IMR-90 (cell line): ENCODE results near the gene NEO1. TPM values are rescaled to one million over a fixed set of nuclear protein-coding genes. Genes with fewer than 3 reads are reported as not detected.

ENCODE experiments used
- ATAC-seq: fragments of 200-7000 bp; cut with Tn5 transposase; 2 replicates; pipeline ENCODE4 v1.9.1; 2020; ENCODE audit warnings: low read depth, mild to moderate bottlenecking, moderate library complexity
- BruUV-seq: library from RNA; stranded (reverse); fragments of 400-500 nt; replicated peaks from 2 replicates; lab custom pipeline; 2021; lab: Mats Ljungman, UMichigan
- CTCF ChIA-PET: fragments of 300-600 bp; formaldehyde crosslinking; extraction: SDS; loops from one replicate; lab custom pipeline; 2021; ENCODE audit warnings: antibody characterized with exemption; lab: Yijun Ruan, JAX
- POLR2A ChIA-PET: fragments of 300-600 bp; sonication (Branson Sonifier 250); formaldehyde crosslinking; loops from one replicate; lab custom pipeline; 2022; ENCODE audit warnings: antibody characterized with exemption; ENCODE audit not compliant: unreplicated experiment; lab: Charles Lee
- DNase-seq: peaks from one replicate; pipeline ENCODE4 v3.0.0; 2013
- H2AFZ ChIP-seq: replicated peaks from 2 replicates; pipeline ENCODE3; 2013; ENCODE audit warnings: low read length, mild to moderate bottlenecking; ENCODE audit not compliant: poor library complexity
- H2AK5ac ChIP-seq: 2 replicates; pipeline ENCODE4 v1.6.1; 2013; ENCODE audit warnings: low read depth, low read length, inconsistent platforms
- H2AK9ac ChIP-seq: replicated peaks from 2 replicates; pipeline ENCODE3; 2013; ENCODE audit warnings: mild to moderate bottlenecking, low read depth, low read length, moderate library complexity; ENCODE audit not compliant: poor library complexity
- H2BK120ac ChIP-seq: 2 replicates; pipeline ENCODE4 v1.6.1; 2013; ENCODE audit warnings: low read depth, low read length, inconsistent platforms
- H2BK15ac ChIP-seq: 3 replicates; pipeline ENCODE4 v1.6.1; 2013; ENCODE audit warnings: low read depth, low read length, inconsistent platforms
- H2BK20ac ChIP-seq: 2 replicates; pipeline ENCODE4 v1.6.1; 2013; ENCODE audit warnings: low read depth, mild to moderate bottlenecking, inconsistent platforms, low read length, moderate library complexity
- H2BK5ac ChIP-seq: 2 replicates; pipeline ENCODE4 v1.6.1; 2013; ENCODE audit warnings: mild to moderate bottlenecking, low read depth, low read length, inconsistent platforms; ENCODE audit not compliant: poor library complexity, severe bottlenecking
- H3K14ac ChIP-seq: replicated peaks from 2 replicates; pipeline ENCODE4 v1.6.1; 2013; ENCODE audit warnings: low read depth, low read length, inconsistent platforms
- H3K18ac ChIP-seq: 2 replicates; pipeline ENCODE4 v1.6.1; 2013; ENCODE audit warnings: low read depth, low read length, control low read depth
- H3K23ac ChIP-seq: 2 replicates; pipeline ENCODE4 v1.6.1; 2013; ENCODE audit warnings: low read depth, low read length, inconsistent platforms
- H3K27ac ChIP-seq: 2 replicates; pipeline ENCODE4 v1.5.1; 2013; ENCODE audit warnings: mild to moderate bottlenecking, control low read depth, low read length; ENCODE audit not compliant: insufficient read depth
- H3K27me3 ChIP-seq: 2 replicates; pipeline ENCODE4 v1.6.1; 2013; ENCODE audit warnings: low read length; ENCODE audit not compliant: control insufficient read depth, insufficient read depth
- H3K36me3 ChIP-seq: 2 replicates; pipeline ENCODE4 v1.6.1; 2013; ENCODE audit warnings: low read length, mixed read lengths; ENCODE audit not compliant: control insufficient read depth, insufficient read depth
- H3K4ac ChIP-seq: 2 replicates; pipeline ENCODE4 v1.6.1; 2013; ENCODE audit warnings: low read depth, low read length, inconsistent platforms
- H3K4me1 ChIP-seq: 2 replicates; pipeline ENCODE4 v1.6.1; 2013; ENCODE audit warnings: low read length, mixed read lengths; ENCODE audit not compliant: control insufficient read depth, insufficient read depth
- H3K4me2 ChIP-seq: 2 replicates; pipeline ENCODE4 v1.6.1; 2013; ENCODE audit warnings: low read depth, mild to moderate bottlenecking, control low read depth, low read length, moderate library complexity
- H3K4me3 ChIP-seq: 2 replicates; pipeline ENCODE4 v1.5.1; 2013; ENCODE audit warnings: low read depth, mild to moderate bottlenecking, control low read depth, low read length, moderate library complexity; ENCODE audit not compliant: insufficient read depth
- H3K56ac ChIP-seq: 2 replicates; pipeline ENCODE4 v1.6.1; 2013; ENCODE audit warnings: low read length, inconsistent platforms; ENCODE audit not compliant: insufficient read depth; ENCODE audit errors: extremely low read depth
- H3K79me1 ChIP-seq, 2 experiments: 2 replicates each; pipeline ENCODE4 v1.6.1; 2013; ENCODE audit warnings: low read length in 2 of 2, inconsistent platforms in 1 of 2, low read depth in 1 of 2
- H3K9ac ChIP-seq: 2 replicates; pipeline ENCODE4 v1.6.1; 2013; ENCODE audit warnings: low read depth, low read length, control low read depth
- H3K9me1 ChIP-seq: 2 replicates; pipeline ENCODE4 v1.6.1; 2013; ENCODE audit warnings: low read length, inconsistent platforms; ENCODE audit not compliant: insufficient read depth
- H3K9me3 ChIP-seq: 2 replicates; pipeline ENCODE4 v1.6.1; 2013; ENCODE audit warnings: low read length; ENCODE audit not compliant: control insufficient read depth, insufficient read depth
- H4K20me1 ChIP-seq: 2 replicates; pipeline ENCODE4 v1.6.1; 2013; ENCODE audit warnings: low read length, inconsistent platforms; ENCODE audit not compliant: insufficient read depth
- H4K5ac ChIP-seq: 2 replicates; pipeline ENCODE4 v1.6.1; 2013; ENCODE audit warnings: mild to moderate bottlenecking, low read depth, low read length, control low read depth
- H4K8ac ChIP-seq, 2 experiments: 2 replicates each; pipeline ENCODE4 v1.6.1; 2013; ENCODE audit warnings: low read depth in 2 of 2, low read length in 2 of 2, control low read depth in 1 of 2, inconsistent platforms in 1 of 2
- H4K91ac ChIP-seq: 2 replicates; pipeline ENCODE4 v1.6.1; 2013; ENCODE audit warnings: low read depth, low read length, inconsistent platforms; ENCODE audit not compliant: insufficient read depth
- ELK1 ChIP-seq: fragments of 150-350 bp; IDR thresholded peaks from 2 replicates; pipeline ENCODE4 v1.6.1; 2016; ENCODE audit warnings: low read depth, mild to moderate bottlenecking, low read length, moderate library complexity, borderline replicate concordance
- RFX5 ChIP-seq: IDR thresholded peaks from 2 replicates; pipeline ENCODE4 v1.8.0; 2012; ENCODE audit warnings: low read depth, mild to moderate bottlenecking, low read length, moderate library complexity
- WGBS, 2 experiments: methylation state at CpG; one replicate each; pipeline versions ENCODE4 v1.1.5 to v1.1.7; 2013; ENCODE audit warnings: missing lambda C conversion rate in 2 of 2; ENCODE audit not compliant: insufficient read length in 1 of 2; ENCODE audit errors: extremely low coverage in 2 of 2; 5-methylcytosine and 5-hydroxymethylcytosine counted together
- dilution Hi-C: fragments of 300-500 bp; cut with HindIII; formaldehyde crosslinking; loops from one replicate; pipeline ENCODE4 v1.14.3; 2018; ENCODE audit warnings: low sequenced_read_pairs; ENCODE audit not compliant: unreplicated experiment
- in situ Hi-C: fragments of 300-500 bp; cut with MboI; formaldehyde crosslinking; loops from 3 replicates; pipeline ENCODE4 v1.14.3; 2019; ENCODE audit warnings: low sequenced_read_pairs, inconsistent platforms, mixed read lengths
- intact Hi-C: fragments of 100-400 bp; cut with micrococcal nuclease; formaldehyde crosslinking; loops from 2 replicates; pipeline ENCODE4 v1.10.0; 2022
- polyA plus RNA-seq, 3 experiments: library from polyadenylated mRNA; depleted of rRNA; stranded (reverse); fragments of >200 nt; gene quantifications; 2 replicates each; pipeline ENCODE4 v1.2.3, GENCODE V29; 2012; ENCODE audit warnings: low replicate concordance in 1 of 3
- total RNA-seq: library from RNA; depleted of rRNA; stranded (reverse); fragments of >200 nt; gene quantifications from 2 replicates; pipeline ENCODE4 v1.2.3, GENCODE V29; 2012

The NEO1 gene
- total and polyA plus RNA-seq, 2 of the 4 experiments (the other 2 are of a cell fraction): 16.3 to 18.5 TPM

GRCh38 chr15:73296609-73297353, 244.5 kb downstream of the NEO1 start:
- WGBS, 2 experiments: no CpG with 5 or more reads among the region's 9 CpGs
- Histone ChIP-seq H3K14ac (no peak overlapping the region), H4K5ac (no peak overlapping the region), H3K9ac (no peak overlapping the region), H2AK9ac (no peak overlapping the region), H2BK120ac (no peak overlapping the region), H3K9me3 (no peaks in the 10 kb centered on the region), H3K56ac (no peak overlapping the region), H4K91ac (no peak overlapping the region), H3K4me3 (no peak overlapping the region), H3K27ac (no peak overlapping the region), H3K4me1 (peaks cover 6% of the 10 kb centered on the region), H3K23ac (no peak overlapping the region), H4K8ac (no peak overlapping the region), H3K4me2 (no peak overlapping the region), H3K36me3 (peaks cover 16% of the 10 kb centered on the region), H4K20me1 (no peaks in the 10 kb centered on the region), H2BK5ac (no peak overlapping the region), H3K27me3 (no peaks in the 10 kb centered on the region), H3K79me1 (no peaks in the 10 kb centered on the region), H2AFZ (no peak overlapping the region), H2BK20ac (no peak overlapping the region), H2BK15ac (no peak overlapping the region), H3K4ac (no peak overlapping the region), H3K18ac (no peak overlapping the region), H3K9me1 (peaks cover 10% of the 10 kb centered on the region), H2AK5ac (no peak overlapping the region)
- intact Hi-C loops (no loop called here), dilution Hi-C loops (no loop called here), in situ Hi-C loops (no loop called here)
- no TSS peak for BruUV-seq
- ATAC-seq (no peak), DNase-seq (no peak)
- ChIA-PET POLR2A (no interaction called here), CTCF (no interaction called here)
- TF ChIP-seq RFX5 (no peak), ELK1 (no peak)
